Measurements from ENCODE around the gene NAV2.

Gene NAV2

DNA sequence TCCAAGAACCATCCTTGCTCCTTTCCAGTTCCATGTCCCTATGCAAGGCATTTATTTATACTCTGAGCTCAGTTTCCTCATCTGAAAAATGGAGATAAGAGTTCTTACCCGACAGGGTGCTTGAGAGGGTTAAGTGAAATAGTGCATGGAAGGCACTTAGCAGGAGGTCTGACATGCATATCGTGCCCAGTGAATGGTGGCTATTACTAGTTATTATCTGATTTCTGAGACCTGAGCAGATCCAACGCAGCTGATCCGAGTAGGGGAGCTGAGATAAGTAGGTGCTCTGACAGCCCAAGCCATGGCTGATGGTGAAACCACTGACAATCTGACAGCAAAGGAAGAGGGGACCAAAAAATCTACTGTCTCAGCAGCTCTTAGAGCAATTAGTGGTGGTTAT is 24.9 kb downstream of the NAV2 start:
- H3K4me3 Mint-ChIP-seq = no peak overlapping the region
- no peaks in the 10 kb centered on the region for H3K9me3 Mint-ChIP-seq
- no peaks in the 10 kb centered on the region for H3K4me1 Mint-ChIP-seq (ENCODE audit: low read depth)

DNA sequence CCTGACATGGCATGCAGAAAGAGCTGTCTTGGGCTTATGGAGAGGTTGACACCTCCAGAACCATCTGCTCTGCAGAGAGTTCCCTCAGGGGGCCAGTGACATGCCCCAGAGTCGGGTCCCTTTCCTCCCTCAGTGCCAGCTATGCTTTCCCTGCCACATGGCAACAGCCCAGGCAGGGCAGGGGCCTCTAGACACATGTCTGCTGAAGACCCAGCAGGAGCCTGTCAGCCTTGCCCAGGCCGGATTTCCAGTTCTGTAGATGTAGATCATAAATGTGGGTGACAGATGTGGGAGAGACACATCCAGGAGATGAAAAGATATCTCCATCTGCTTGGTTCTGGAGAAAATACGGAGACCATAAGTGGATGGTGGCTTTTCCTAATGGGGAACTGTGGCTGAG is 25.5 kb downstream of the NAV2 start:
- Mint-ChIP-seq H3K9me3 (no peaks in the 10 kb centered on the region), H3K4me3 (no peak overlapping the region), H3K4me1 (ENCODE audit: low read depth) (no peaks in the 10 kb centered on the region)

More for the DNA sequence above, 24.9 kb downstream of the NAV2 start:
- no peaks in the 10 kb centered on the region for H3K27me3 Mint-ChIP-seq
- H3K27ac Mint-ChIP-seq = no peak overlapping the region
- H3K36me3 Mint-ChIP-seq (ENCODE audit: low read depth) = no peaks in the 10 kb centered on the region

DNA sequence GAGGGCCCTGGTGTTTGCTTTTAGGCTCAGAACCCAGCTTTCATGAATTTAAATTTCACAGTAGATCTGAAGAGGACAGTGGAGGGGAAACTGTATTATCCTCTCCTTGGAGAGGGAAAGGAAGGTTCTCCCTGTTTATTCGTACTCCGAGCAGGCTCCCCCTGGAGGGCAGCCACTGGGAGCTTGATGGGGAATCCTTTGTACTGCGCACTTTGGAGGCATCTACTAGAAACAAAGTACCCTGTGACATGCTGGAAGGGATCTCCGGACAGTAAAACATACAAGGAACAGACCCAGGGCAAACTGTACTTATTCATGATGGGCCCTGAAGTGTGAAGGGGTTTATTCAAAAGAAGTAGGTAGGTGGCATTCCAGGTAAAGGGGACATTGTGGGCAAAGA is 27.2 kb downstream of the NAV2 start:
- H3K27me3 Mint-ChIP-seq = no peaks in the 10 kb centered on the region
- H3K27ac Mint-ChIP-seq = no peak overlapping the region
- no peaks in the 10 kb centered on the region for H3K36me3 Mint-ChIP-seq (ENCODE audit: low read depth)
- H3K4me1 Mint-ChIP-seq (ENCODE audit: low read depth) = no peaks in the 10 kb centered on the region
- H3K4me3 Mint-ChIP-seq = no peak overlapping the region
- no peaks in the 10 kb centered on the region for H3K9me3 Mint-ChIP-seq

More for the DNA sequence above, 25.5 kb downstream of the NAV2 start:
- H3K36me3 Mint-ChIP-seq (ENCODE audit: low read depth) = no peaks in the 10 kb centered on the region
- no peaks in the 10 kb centered on the region for H3K27me3 Mint-ChIP-seq
- H3K27ac Mint-ChIP-seq = no peak overlapping the region

DNA sequence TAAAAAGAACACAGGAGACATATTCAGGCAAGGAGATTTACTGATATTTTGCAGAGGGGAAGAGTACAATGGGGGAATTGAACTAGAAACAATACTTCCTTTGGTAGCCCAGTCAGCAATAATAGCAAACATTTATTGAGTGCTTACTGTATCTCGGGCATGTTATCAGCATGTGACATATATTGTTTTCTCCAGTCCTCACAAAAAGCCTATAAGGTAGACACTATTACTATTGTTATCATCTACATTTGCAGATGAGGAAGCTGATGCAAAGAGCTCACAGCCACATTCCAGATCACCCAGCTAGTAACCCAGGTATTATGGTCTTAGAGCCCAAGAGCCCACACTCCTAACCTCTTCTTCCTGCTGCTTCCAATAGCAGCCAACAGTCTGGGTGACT is 27.9 kb downstream of the NAV2 start:
- no peak overlapping the region for H3K27ac Mint-ChIP-seq
- no peaks in the 10 kb centered on the region for H3K4me1 Mint-ChIP-seq (ENCODE audit: low read depth)
- H3K36me3 Mint-ChIP-seq (ENCODE audit: low read depth) = no peaks in the 10 kb centered on the region
- no peaks in the 10 kb centered on the region for H3K9me3 Mint-ChIP-seq
- no peak overlapping the region for H3K4me3 Mint-ChIP-seq
- H3K27me3 Mint-ChIP-seq = no peaks in the 10 kb centered on the region

DNA sequence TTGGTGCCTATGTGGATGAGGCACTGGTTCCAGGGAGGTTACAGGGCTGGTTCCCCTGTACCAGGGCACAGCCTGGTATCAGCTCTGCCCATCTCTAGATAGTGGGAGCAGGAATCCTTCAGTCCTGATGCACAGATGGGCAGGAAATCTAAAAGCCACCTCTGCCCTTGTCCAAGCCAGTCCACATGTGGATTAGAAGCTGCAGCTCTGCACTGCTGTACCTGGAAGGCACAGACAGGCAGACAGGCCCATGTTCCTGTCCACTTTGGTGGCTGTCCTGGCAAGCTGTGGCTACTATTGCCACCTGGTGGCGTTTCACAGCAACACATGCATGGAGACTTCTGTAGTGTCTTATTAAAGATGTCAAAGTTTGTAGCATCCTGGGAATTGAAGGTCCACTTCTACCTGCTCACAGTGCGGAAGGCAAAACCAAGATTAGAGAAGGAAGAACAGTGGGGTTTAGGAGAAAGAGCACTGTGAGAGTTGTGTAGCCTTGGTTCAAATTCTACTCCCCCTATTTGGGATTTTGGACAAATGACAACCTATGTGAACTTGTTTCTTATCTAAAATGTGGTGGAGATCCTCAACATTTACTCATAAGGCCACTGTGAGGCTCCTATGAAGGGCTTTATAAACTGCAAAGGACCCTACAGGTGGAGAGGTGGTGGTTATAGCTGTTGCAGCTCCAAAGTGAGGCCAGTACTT is 30.1 kb downstream of the NAV2 start:
- Mint-ChIP-seq H3K27ac (no peak overlapping the region), H3K27me3 (no peaks in the 10 kb centered on the region), H3K4me3 (no peak overlapping the region), H3K36me3 (ENCODE audit: low read depth) (no peaks in the 10 kb centered on the region), H3K4me1 (ENCODE audit: low read depth) (no peaks in the 10 kb centered on the region), H3K9me3 (no peaks in the 10 kb centered on the region)

DNA sequence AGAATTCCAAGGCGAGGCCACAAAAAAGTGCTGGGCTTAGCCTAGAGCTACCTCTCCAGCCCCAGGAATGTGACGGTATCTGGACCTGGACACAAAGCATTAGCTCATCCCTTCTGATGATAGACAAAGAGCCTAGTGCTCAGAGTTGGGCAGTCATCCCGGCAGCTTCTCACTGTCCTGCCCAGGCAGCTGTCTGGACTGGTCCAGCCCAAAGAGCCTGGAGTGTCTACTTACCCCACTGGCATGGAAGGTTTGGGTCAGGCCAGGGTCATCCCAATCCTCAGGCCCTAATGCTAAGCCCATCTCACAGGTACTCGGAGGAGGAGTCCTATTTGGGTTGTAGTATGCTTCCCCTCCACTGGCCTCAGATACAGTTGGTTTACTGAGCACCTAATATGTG is 31.0 kb downstream of the NAV2 start:
- Mint-ChIP-seq H3K27ac (no peak overlapping the region), H3K27me3 (no peaks in the 10 kb centered on the region), H3K36me3 (ENCODE audit: low read depth) (no peaks in the 10 kb centered on the region), H3K9me3 (no peaks in the 10 kb centered on the region), H3K4me3 (no peak overlapping the region), H3K4me1 (ENCODE audit: low read depth) (no peaks in the 10 kb centered on the region)

DNA sequence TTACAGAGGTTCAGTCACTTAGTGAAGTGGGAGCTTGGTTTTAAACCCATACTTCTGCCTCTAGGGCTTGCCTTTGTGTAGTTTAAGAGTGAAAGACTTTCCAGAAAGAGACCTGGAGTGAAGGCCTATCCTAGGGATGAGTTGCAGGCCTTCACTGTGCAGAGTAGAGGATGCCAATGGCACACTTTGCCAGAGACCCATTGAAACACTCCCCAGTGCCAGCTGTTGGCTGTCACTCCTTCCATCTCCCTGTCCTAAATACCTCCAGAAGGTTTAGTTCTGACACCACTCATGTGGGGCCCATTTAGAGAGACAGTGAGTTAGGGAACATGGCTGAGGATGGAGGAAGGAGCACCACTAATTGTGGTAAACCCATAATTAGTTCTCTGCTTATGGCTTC is 31.5 kb downstream of the NAV2 start:
- Mint-ChIP-seq H3K27ac (no peak overlapping the region), H3K9me3 (no peaks in the 10 kb centered on the region), H3K4me3 (no peak overlapping the region), H3K36me3 (ENCODE audit: low read depth) (no peaks in the 10 kb centered on the region), H3K27me3 (no peaks in the 10 kb centered on the region), H3K4me1 (ENCODE audit: low read depth) (no peaks in the 10 kb centered on the region)

DNA sequence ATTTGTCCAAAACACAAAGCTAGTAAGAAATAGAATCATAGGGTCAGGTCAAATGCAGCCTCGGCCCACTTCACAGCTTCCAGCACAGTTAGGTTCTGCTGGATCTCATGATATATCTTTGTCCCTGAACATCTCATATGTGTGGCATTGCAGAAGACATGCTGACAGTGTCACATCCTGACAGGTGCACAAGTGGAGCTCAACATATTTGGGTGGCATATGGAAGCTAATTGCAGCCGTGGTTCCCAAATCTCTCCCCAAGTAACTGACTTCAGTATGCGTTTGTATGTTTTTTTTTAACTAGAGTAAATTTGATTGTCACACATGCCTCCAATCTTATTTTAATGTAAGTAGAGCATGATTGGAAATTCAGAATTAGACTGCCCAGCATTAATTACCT is 33.4 kb downstream of the NAV2 start:
- Mint-ChIP-seq H3K27ac (no peak overlapping the region), H3K4me1 (ENCODE audit: low read depth) (no peaks in the 10 kb centered on the region), H3K4me3 (no peak overlapping the region), H3K9me3 (no peaks in the 10 kb centered on the region), H3K36me3 (ENCODE audit: low read depth) (no peaks in the 10 kb centered on the region), H3K27me3 (peaks cover 5% of the 10 kb centered on the region)

DNA sequence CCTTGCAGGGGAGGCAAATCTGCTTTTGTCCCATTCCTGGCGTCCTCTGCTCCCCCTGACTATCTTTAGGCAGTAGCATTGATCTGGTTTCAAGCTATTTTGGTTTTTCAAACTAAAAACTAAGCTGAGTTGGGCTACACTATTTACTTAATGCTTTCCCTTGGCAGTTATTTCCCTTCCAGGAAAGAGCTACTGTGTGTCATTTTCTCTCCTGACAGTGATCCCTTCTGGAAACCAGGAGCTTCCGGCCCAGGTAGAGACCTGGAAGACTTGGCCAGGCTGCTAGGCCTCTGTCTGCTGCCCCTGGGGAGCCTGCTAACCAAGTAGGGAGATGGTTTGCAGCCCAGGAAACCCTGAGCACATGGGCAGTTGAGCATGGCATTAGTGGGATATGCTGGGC is 35.0 kb downstream of the NAV2 start:
- Mint-ChIP-seq H3K27me3 (peaks cover 12% of the 10 kb centered on the region), H3K27ac (no peak overlapping the region), H3K4me3 (no peak overlapping the region), H3K36me3 (ENCODE audit: low read depth) (no peaks in the 10 kb centered on the region), H3K4me1 (ENCODE audit: low read depth) (no peaks in the 10 kb centered on the region), H3K9me3 (no peaks in the 10 kb centered on the region)

DNA sequence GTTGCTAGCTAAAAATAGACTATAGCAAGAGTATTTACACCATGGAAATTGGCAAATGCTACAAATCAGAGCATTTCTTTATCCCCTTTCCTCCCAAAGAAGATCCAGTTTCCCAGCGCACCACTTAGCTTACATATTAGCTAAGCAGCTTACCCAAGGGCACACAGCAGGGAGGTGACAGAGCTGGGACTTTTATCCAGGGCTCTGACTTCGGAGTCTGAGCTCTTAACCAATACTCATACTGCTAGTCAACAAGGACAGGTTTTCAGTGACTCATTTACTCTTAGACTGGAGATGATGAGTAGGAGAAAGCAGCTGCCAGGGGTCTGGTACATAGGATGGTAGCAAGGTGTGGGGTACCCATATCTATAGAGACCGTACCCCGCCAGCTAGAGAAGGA is 38.4 kb downstream of the NAV2 start:
- no peak overlapping the region for H3K4me3 Mint-ChIP-seq
- peaks cover 12% of the 10 kb centered on the region for H3K27me3 Mint-ChIP-seq
- no peak overlapping the region for H3K27ac Mint-ChIP-seq
- H3K9me3 Mint-ChIP-seq = no peaks in the 10 kb centered on the region
- H3K36me3 Mint-ChIP-seq (ENCODE audit: low read depth) = no peaks in the 10 kb centered on the region
- no peaks in the 10 kb centered on the region for H3K4me1 Mint-ChIP-seq (ENCODE audit: low read depth)

DNA sequence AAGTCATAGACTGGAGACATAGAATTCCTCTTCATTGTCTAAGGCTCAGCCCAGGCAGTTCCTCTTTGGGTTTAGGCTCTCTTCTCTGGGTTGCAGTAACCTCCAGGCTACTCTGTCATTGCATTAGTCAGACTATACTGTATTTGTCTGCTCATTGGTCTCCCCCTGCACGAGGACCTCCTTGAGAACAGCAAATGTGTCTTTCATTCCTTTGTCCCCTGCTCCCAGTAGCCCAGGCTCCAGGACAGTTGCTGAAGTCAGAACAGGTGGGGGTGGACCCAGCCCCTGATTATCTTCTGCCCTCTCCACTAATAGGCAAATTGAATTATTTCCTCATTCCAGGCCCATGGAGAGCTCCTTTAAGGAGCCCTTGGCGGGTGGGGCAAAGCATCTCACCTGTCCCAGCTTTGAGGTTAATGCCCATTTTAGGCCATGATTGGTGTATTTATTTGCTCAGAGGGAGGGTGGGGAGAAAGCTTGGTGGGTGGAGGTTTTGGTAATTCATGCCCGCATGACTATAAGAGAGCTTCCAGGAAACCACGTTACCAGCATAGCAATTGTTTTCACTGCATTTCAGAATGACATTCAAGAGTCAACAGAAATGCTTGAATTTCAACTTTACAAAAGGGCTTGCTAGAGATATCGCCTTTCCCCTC is 40.9 kb downstream of the NAV2 start:
- Mint-ChIP-seq H3K27me3 (peaks cover 12% of the 10 kb centered on the region), H3K4me3 (no peak overlapping the region), H3K36me3 (ENCODE audit: low read depth) (no peaks in the 10 kb centered on the region), H3K4me1 (ENCODE audit: low read depth) (no peaks in the 10 kb centered on the region), H3K27ac (no peak overlapping the region), H3K9me3 (no peaks in the 10 kb centered on the region)

DNA sequence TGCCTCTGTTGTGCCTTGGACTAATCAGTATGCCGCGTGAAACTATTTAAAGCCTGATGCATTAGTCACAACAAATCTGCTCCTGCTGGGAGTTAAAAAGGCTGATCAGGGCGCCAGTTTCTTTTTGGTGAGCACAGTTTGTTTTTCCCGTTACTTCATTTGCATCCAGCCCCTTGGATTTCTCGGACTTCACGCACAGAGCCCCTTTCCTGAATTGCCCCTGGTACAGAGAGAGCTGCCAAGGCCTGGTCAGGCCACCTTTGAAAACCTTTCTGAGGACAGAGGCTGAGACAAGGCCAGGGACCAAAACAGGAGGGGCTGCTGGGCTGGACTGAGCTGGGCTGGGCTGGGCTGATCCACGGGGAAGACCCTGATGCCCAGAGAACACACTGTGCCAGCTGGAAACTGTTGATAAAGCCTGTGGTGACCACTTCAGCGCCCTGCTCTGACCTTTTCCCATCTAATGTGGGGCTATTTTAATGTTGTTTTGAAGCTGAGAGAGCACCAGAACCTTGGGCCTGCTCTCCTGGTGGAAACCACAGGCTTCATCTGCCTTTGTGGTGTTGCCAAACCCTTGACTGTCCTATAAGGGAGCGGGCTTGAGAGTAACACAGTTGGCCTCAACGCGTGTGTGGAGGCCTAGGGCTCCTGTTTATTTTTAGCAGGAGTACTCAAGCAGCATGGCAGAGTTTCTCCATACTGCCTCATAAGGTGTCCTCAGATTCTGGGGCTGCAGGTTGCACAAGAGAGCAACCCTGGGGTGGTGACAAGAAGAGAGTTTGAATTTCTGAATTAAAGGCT is 44.2 kb downstream of the NAV2 start:
- H3K4me1 Mint-ChIP-seq (ENCODE audit: low read depth) = no peaks in the 10 kb centered on the region
- H3K36me3 Mint-ChIP-seq (ENCODE audit: low read depth) = no peaks in the 10 kb centered on the region
- no peak overlapping the region for H3K27ac Mint-ChIP-seq
- H3K4me3 Mint-ChIP-seq = no peak overlapping the region
- peaks cover 2% of the 10 kb centered on the region for H3K27me3 Mint-ChIP-seq
- no peaks in the 10 kb centered on the region for H3K9me3 Mint-ChIP-seq

DNA sequence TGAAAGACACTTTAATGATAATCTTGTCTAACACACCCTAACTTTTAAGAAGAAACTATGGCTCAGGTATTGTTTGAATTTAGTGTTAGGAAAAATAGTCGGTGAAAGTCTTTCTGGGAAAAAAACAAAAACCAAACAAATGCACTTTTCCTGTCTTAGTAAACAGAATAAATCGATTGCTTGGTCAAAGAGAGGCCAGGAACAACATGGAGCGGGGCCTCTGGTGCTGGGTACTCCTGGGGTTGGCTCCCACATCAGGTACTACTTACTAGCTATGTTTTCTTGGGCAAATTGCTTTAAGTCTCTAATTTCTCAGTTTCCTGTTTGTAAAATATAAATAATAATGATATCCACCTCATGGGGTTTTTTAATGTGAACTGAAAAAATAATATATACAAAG is 46.8 kb downstream of the NAV2 start:
- no peak overlapping the region for H3K4me3 Mint-ChIP-seq
- no peaks in the 10 kb centered on the region for H3K9me3 Mint-ChIP-seq
- no peak overlapping the region for H3K27ac Mint-ChIP-seq
- H3K27me3 Mint-ChIP-seq = peaks cover 9% of the 10 kb centered on the region
- no peaks in the 10 kb centered on the region for H3K4me1 Mint-ChIP-seq (ENCODE audit: low read depth)
- H3K36me3 Mint-ChIP-seq (ENCODE audit: low read depth) = no peaks in the 10 kb centered on the region

DNA sequence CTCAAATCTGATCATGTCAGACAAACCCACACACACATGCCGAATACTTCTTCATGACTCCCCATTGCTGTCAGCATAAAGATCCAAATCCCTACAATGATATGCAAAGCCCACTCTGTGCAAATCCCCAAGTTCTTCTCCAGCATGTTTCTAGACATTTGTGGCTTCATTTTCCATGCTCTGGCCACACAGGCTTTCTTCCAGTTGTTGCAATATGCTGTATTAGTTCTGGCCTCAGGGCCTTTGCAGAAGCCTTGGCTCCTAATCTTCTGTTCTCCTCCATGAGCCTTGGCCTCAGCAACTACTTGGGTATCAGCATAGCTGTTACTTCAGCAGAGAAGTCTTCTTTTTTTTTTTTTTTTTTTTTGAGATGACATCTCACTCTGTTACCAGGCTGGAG is 49.6 kb downstream of the NAV2 start:
- Mint-ChIP-seq H3K4me1 (ENCODE audit: low read depth) (no peaks in the 10 kb centered on the region), H3K4me3 (no peak overlapping the region), H3K27ac (no peak overlapping the region), H3K9me3 (no peaks in the 10 kb centered on the region), H3K27me3 (peaks cover 12% of the 10 kb centered on the region), H3K36me3 (ENCODE audit: low read depth) (no peaks in the 10 kb centered on the region)

DNA sequence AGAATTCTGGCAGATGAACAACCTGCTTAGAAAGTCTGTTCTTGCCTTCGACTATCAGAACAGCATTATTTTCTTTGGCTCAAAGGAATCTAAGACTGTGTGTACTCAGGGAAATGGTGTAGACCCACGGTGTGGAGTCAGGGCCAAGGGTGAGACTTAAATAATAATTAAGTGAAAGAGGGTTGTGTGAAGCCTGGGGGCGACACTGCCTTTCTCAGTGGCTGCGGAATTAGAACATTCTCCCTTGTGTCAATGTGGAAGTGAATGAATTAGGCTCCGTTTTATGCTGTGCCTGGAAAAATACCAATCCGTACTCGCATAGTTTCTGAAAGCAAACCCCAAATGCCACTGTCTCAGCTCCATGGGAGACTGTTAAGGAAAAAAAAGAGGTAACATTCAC is 50.7 kb downstream of the NAV2 start:
- no peaks in the 10 kb centered on the region for H3K4me1 Mint-ChIP-seq (ENCODE audit: low read depth)
- no peak overlapping the region for H3K4me3 Mint-ChIP-seq
- no peaks in the 10 kb centered on the region for H3K9me3 Mint-ChIP-seq

More for the DNA sequence above, 50.7 kb downstream of the NAV2 start:
- Mint-ChIP-seq H3K27ac (no peak overlapping the region), H3K36me3 (ENCODE audit: low read depth) (no peaks in the 10 kb centered on the region), H3K27me3 (peaks cover 16% of the 10 kb centered on the region)

Measured in stimulated activated naive CD8-positive, alpha-beta T cell treated with anti-CD3 and anti-CD28 coated beads, Interleukin-15, Interleukin-2, amounts not matched to agents 100 ng/mL and 50 ng/mL, for 24 hours (primary cell).